ENCODE results near the gene TNXB. TPM values are rescaled to one million over a fixed set of nuclear protein-coding genes. Genes with fewer than 3 reads are reported as not detected.

The TNXB gene
- total RNA-seq, 2 donors from 2014 or later: 7.3 to 20.1 TPM

DNA sequence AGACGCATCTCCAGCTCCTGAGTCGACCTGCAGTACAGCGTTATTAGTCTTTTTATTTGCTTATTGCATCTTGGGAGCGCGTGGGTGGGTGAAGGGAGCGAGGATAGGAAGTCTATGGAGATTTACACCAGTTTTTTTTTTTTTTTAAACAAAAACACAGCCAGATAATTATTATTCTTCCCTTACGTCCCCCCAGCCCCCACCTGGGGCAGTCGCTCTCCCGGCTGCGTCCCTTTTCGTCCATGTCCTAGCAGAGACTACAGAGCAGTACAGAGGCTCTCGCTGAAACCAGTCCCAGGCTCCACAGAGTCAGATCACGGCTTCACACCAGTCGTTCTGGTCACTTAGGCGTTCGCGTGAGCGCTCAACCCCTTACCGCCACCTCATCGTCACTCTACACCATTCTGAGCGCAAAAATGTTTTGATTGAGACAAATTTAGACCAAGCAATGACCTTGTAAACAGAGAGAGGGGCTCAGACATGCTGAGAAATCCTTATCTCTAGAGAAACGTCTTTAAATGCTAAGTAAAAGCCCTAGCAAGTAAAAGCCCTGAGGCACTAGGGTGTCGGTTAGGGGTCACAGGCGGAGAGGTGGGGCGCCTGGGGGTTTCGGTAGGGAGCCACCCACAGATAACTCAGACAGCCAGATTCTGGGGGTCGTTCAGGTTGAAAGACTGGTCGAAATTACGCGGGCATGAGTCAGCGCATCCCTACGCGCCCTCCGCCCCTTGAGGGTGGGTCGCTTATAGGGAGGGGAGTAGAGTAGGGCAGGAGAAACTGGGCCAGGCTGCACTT lies 43.8 kb upstream of the TNXB start:
- H3K9me3 ChIP-seq: no peaks in the 10 kb centered on the region
- H3K27ac ChIP-seq: peak overlapping the region; percentile 68
- peak overlapping the region; percentile 68 to 98 for H3K9ac ChIP-seq (ENCODE audit: low read depth in 2 of 2, low read length in 2 of 2)
- intact Hi-C loops (cut with DNase I): no loop called here
- peak overlapping the region; percentile 60 for H3K4me3 ChIP-seq
- H3K4me1 ChIP-seq: peaks cover 4% of the 10 kb centered on the region
- no peaks in the 10 kb centered on the region for H3K27me3 ChIP-seq
- no peaks in the 10 kb centered on the region for H3K36me3 ChIP-seq
- peak; percentile 46 for DNase-seq
- TF ChIP-seq CTCF (IDR thresholded peaks at IDR 0.05): no peak

- intact Hi-C loops (cut with DNase I): no loop called here
- no peaks in the 10 kb centered on the region for H3K36me3 ChIP-seq
- H3K27ac ChIP-seq: no peak within 1 kb of the TSS
- no peaks in the 10 kb centered on the region for H3K27me3 ChIP-seq
- peak within 1 kb of the TSS; percentile 68 to 98 for H3K9ac ChIP-seq (ENCODE audit: low read depth in 2 of 2, low read length in 2 of 2)
- peak within 1 kb of the TSS; percentile 17 for H3K4me3 ChIP-seq
- H3K9me3 ChIP-seq: no peaks in the 10 kb centered on the region
- no peak for DNase-seq
- no peak for TF ChIP-seq CTCF (IDR thresholded peaks at IDR 0.05)
- H3K4me1 ChIP-seq: peaks cover 4% of the 10 kb centered on the region
Observed at GRCh38 chr6:32151863-32152768, 43.0 kb upstream of the TNXB start, which contains the start of gene PRRT1. Gene PRRT1 (minus strand): TSS chr6:32151939. CDS start chr6:32151827, 112 bp downstream.

DNA sequence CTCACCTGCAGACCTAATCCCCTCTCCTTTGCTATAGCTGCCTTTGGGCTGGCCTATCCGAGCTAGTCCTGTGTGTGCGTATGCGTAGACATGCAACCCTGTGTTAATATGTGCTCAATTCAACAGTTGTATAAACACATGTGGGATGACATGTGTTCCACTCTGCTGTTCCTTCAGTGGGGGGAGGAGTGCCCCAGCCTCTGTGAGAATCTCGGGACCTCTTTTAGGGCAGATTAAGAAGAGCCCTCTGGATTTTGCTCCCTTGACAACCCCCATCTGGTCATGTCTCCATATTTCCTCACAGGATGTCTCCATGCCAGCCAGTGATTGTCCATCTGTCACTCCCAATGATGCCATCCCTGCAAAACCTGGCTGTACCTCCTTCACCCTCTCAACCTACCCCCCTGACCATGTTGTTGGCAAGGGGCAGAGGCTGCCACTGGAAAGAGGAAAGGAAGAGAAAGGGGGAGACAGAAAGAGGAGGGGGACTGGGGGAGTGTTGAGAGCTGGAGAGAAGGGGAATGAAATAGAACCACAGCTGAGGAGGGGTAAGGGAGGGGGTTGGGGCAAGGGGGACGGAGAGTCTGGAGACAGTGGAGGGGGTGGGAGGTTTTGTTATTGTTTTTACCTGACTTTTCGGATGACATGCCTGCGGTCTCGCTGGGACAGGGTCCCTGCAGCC lies 42.2 kb upstream of the TNXB start:
- Histone ChIP-seq H3K27ac (no peak overlapping the region), H3K27me3 (no peaks in the 10 kb centered on the region), H3K9ac (ENCODE audit: low read depth in 2 of 2, low read length in 2 of 2) (peak overlapping the region in 1 of 2 donors; percentile 26), H3K9me3 (no peaks in the 10 kb centered on the region), H3K4me1 (peaks cover 4% of the 10 kb centered on the region), H3K4me3 (peak overlapping the region; percentile 17), H3K36me3 (no peaks in the 10 kb centered on the region)
- no peak for TF ChIP-seq CTCF (IDR thresholded peaks at IDR 0.05)
- intact Hi-C loops (cut with DNase I): no loop called here
- DNase-seq: no peak

DNA sequence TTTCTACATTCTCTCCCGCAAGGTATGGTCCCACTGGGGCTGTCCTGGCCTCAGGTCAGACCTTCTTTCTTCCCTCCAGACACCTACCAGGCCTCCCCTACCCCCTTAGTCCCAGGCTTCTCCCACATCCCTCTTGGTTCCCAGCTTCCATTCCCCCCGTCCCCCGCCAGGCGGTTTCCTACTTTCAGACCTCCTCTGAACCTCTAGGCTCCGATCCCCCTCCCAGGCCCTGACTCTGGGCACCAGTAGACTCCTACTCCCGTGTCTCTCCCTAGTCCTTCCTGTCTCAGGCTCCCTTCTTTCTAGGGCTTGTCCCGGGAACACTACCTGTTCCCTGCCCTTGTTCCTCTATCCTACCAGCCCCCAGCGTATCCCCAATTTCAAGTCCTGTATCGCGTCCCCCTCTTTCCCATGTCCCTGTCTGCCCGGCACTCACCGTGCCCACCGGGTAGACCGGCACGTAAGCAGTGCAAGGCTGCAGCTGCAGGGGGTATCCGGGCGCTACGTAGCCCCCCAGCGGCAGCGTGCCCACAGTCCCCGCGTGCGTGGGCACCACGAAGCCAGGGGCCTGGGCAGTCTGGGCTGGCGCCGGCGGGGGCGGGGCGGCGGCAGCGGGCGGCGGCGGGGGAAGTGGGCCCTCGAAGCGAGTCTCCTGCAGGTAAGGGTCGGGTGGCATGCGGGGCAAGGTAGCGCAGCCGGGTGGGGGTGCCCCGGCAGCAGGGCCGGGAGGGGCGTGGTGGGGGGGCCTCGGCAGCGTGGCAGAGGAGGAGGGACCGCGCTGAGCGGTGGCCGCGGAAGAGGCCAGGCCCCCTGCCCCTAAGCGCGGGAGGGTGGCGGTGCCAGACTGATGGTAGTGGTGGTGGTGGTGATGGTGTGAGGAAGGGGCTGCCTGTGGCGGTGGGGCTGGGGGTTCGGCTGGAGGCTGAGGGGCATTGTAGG lies 41.1 kb upstream of the TNXB start:
- TF ChIP-seq CTCF (IDR thresholded peaks at IDR 0.05): no peak
- no peak for DNase-seq
- peak overlapping the region in 1 of 2 donors; percentile 26 for H3K9ac ChIP-seq (ENCODE audit: low read depth in 2 of 2, low read length in 2 of 2)
- H3K9me3 ChIP-seq: no peaks in the 10 kb centered on the region
- H3K4me3 ChIP-seq: no peak overlapping the region
- no peaks in the 10 kb centered on the region for H3K27me3 ChIP-seq
- H3K27ac ChIP-seq: no peak overlapping the region
- H3K4me1 ChIP-seq: peaks cover 4% of the 10 kb centered on the region
- no peaks in the 10 kb centered on the region for H3K36me3 ChIP-seq
- intact Hi-C loops (cut with DNase I): no loop called here

All from colonic mucosa (tissue), 4 donors.